SK-N-SH (cell line): ENCODE measurements around the gene LAPTM5. TPM values are rescaled to one million over a fixed set of nuclear protein-coding genes. Genes with fewer than 3 reads are reported as not detected.

ENCODE experiments used
- CTCF ChIA-PET: fragments of 300-600, 350-600 bp; formaldehyde crosslinking; extraction: SDS; loops from one replicate; lab custom pipeline; 2021; lab: Yijun Ruan, JAX
- POLR2A ChIA-PET: fragments of 350-600 bp; sonication (Branson Sonifier 250); formaldehyde crosslinking; extraction: SDS; loops from one replicate; lab custom pipeline; 2020; ENCODE audit warnings: antibody characterized with exemption, inconsistent platforms; lab: Yijun Ruan, JAX
- DNase-seq: peaks from one replicate; pipeline ENCODE4 v3.0.0; 2012
- H2AFZ ChIP-seq: fragments of 200-600 bp; sonication (generic); 2 replicates; pipeline ENCODE4 v1.8.1; 2016; ENCODE audit warnings: antibody characterized with exemption, mild to moderate bottlenecking, low read depth
- H3F3A ChIP-seq: fragments of 200-600 bp; sonication (generic); replicated peaks from 2 replicates; pipeline ENCODE3; 2016; ENCODE audit warnings: antibody characterized with exemption, mild to moderate bottlenecking; ENCODE audit not compliant: insufficient read depth
- H3K27ac ChIP-seq, 2 experiments: fragments of 200-500 bp in 1 of 2; fragments of 200-600 bp in 1 of 2; sonication (Bioruptor generic) in 1 of 2; sonication (generic), shearing (Covaris generic) in 1 of 2; 2 replicates each; pipeline versions ENCODE4 v1.5.1 to v1.6.1; 2014 to 2016; ENCODE audit warnings: low read depth in 2 of 2, inconsistent platforms in 1 of 2, low read length in 1 of 2, mild to moderate bottlenecking in 1 of 2, mixed read lengths in 1 of 2
- H3K27me3 ChIP-seq: fragments of 200-600 bp; sonication (generic), shearing (Covaris generic); 2 replicates; pipeline ENCODE4 v1.6.1; 2016; ENCODE audit warnings: mixed run types; ENCODE audit not compliant: insufficient read depth
- H3K36me3 ChIP-seq, 2 experiments: fragments of 200-500 bp in 1 of 2; fragments of 200-600 bp in 1 of 2; sonication (Bioruptor generic) in 1 of 2; sonication (generic) in 1 of 2; replicated peaks in 1 of 2; 2 replicates each; pipeline versions ENCODE3 to v1.5.1; 2014 to 2016; ENCODE audit warnings: low read length in 1 of 2, mild to moderate bottlenecking in 1 of 2; ENCODE audit not compliant: insufficient read depth in 2 of 2, control insufficient read depth in 1 of 2
- H3K4me1 ChIP-seq, 2 experiments: fragments of 200-500 bp in 1 of 2; fragments of 200-600 bp in 1 of 2; sonication (Bioruptor generic) in 1 of 2; sonication (generic), shearing (Covaris generic) in 1 of 2; 2 replicates each; pipeline versions ENCODE4 v1.5.1 to v1.6.1; 2014 to 2016; ENCODE audit warnings: low read depth in 1 of 2, low read length in 1 of 2, mixed run types in 1 of 2; ENCODE audit not compliant: insufficient read depth in 2 of 2, control insufficient read depth in 1 of 2
- H3K4me2 ChIP-seq: fragments of 200-600 bp; sonication (generic), shearing (Covaris generic); 2 replicates; pipeline ENCODE4 v1.6.1; 2017; ENCODE audit warnings: mixed run types
- H3K4me3 ChIP-seq, 2 experiments: fragments of 200-500 bp in 1 of 2; fragments of 200-600 bp in 1 of 2; sonication (Bioruptor generic) in 1 of 2; sonication (generic), shearing (Covaris generic) in 1 of 2; 2 replicates each; pipeline versions ENCODE4 v1.5.1 to v1.8.1; 2014 to 2016; ENCODE audit warnings: low read depth in 2 of 2, inconsistent platforms in 1 of 2, low read length in 1 of 2, mild to moderate bottlenecking in 1 of 2, mixed read lengths in 1 of 2, moderate library complexity in 1 of 2
- H3K79me2 ChIP-seq: fragments of 200-600 bp; sonication (generic); 2 replicates; pipeline ENCODE4 v1.8.1; 2017; ENCODE audit warnings: mild to moderate bottlenecking; ENCODE audit not compliant: insufficient read depth
- H3K9ac ChIP-seq: fragments of 200-600 bp; sonication (generic); 2 replicates; pipeline ENCODE4 v1.6.1; 2017; ENCODE audit warnings: mixed run types
- H3K9me2 ChIP-seq: fragments of 200-600 bp; sonication (generic); 2 replicates; pipeline ENCODE4 v1.6.1; 2017; ENCODE audit warnings: mixed run types
- H3K9me3 ChIP-seq: fragments of 200-600 bp; sonication (generic); 2 replicates; pipeline ENCODE4 v1.6.1; 2017; ENCODE audit warnings: mixed run types, mild to moderate bottlenecking, moderate library complexity
- H4K20me1 ChIP-seq: fragments of 200-600 bp; sonication (generic); 2 replicates; pipeline ENCODE4 v1.6.1; 2017; ENCODE audit warnings: mild to moderate bottlenecking, mixed run types; ENCODE audit not compliant: insufficient read depth
- ELF1 ChIP-seq: IDR thresholded peaks from 2 replicates; pipeline ENCODE4 v1.4.0; 2012
- FOXJ3 ChIP-seq: sonication (generic); formaldehyde crosslinking; IDR thresholded peaks from 2 replicates; pipeline ENCODE4 v1.5.1; 2020; ENCODE audit warnings: mild to moderate bottlenecking, missing genetic modification reagents
- JUND ChIP-seq: IDR thresholded peaks from 2 replicates; pipeline ENCODE4 v1.4.0; 2012
- NFIC ChIP-seq: IDR thresholded peaks from 2 replicates; pipeline ENCODE4 v1.4.0; 2012; ENCODE audit warnings: borderline replicate concordance
- NRF1 ChIP-seq: IDR thresholded peaks from 2 replicates; pipeline ENCODE4 v1.6.1; 2012; ENCODE audit warnings: low read depth, mild to moderate bottlenecking, low read length
- POLR2AphosphoS5 ChIP-seq: IDR thresholded peaks from 2 replicates; pipeline ENCODE4 v1.6.1; 2012; ENCODE audit warnings: low read depth, low read length
- RAD21 ChIP-seq: IDR thresholded peaks from 2 replicates; pipeline ENCODE4 v1.6.1; 2012; ENCODE audit warnings: mild to moderate bottlenecking, low read length
- TCF12 ChIP-seq: IDR thresholded peaks from 2 replicates; pipeline ENCODE4 v1.4.0; 2012
- USF1 ChIP-seq: IDR thresholded peaks from 2 replicates; pipeline ENCODE4 v1.4.0; 2012; ENCODE audit warnings: low read depth, borderline replicate concordance
- ZBTB33 ChIP-seq: IDR thresholded peaks from 2 replicates; pipeline ENCODE4 v1.4.0; 2012; ENCODE audit warnings: low read depth, borderline replicate concordance
- WGBS: methylation state at CpG from one replicate; pipeline ENCODE4 v1.1.6; 2017; ENCODE audit warnings: low lambda C conversion rate; 5-methylcytosine and 5-hydroxymethylcytosine counted together
- polyA plus RNA-seq, 3 experiments: library from polyadenylated mRNA; depleted of rRNA; stranded (reverse); fragments of >200 nt; gene quantifications; 2 replicates each; pipeline ENCODE4 v1.2.3, GENCODE V29; 2012
- TF ChIP-seq, protein P1 (sequence below): IDR thresholded peaks from 2 replicates; pipeline ENCODE4 v1.6.1; 2012; ENCODE audit warnings: mild to moderate bottlenecking, low read depth, low read length, moderate library complexity
- TF ChIP-seq, protein P2 (sequence below): fragments of 150-350 bp; IDR thresholded peaks from 2 replicates; pipeline ENCODE4 v1.6.1; 2016; ENCODE audit warnings: mild to moderate bottlenecking, low read depth, low read length

The LAPTM5 gene
- polyA plus RNA-seq, 1 of the 3 experiments (the other 2 are of a cell fraction): 1.1 TPM

- Histone ChIP-seq H2AFZ (no peak overlapping the region), H3K9me2 (no peaks in the 10 kb centered on the region), H3K9me3 (no peaks in the 10 kb centered on the region), H3K27me3 (no peaks in the 10 kb centered on the region), H3K4me2 (no peak overlapping the region), H3K36me3 (no peaks in the 10 kb centered on the region), H3K9ac (no peak overlapping the region), H3K79me2 (no peaks in the 10 kb centered on the region), H3F3A (no peaks in the 10 kb centered on the region), H3K4me3 (no peak overlapping the region), H4K20me1 (no peaks in the 10 kb centered on the region), H3K27ac (no peak overlapping the region), H3K4me1 (peaks cover 6 to 27% of the 10 kb centered on the region in 2 experiments; a peak in 2 of 4 replicates)
- TF ChIP-seq ELF1 (no peak), TCF12 (no peak), JUND (no peak), NFIC (no peak), FOXJ3 (CRISPR knock-in tag) (no peak), RAD21 (no peak), POLR2AphosphoS5 (no peak)
- TF ChIP-seq, protein P1, sequence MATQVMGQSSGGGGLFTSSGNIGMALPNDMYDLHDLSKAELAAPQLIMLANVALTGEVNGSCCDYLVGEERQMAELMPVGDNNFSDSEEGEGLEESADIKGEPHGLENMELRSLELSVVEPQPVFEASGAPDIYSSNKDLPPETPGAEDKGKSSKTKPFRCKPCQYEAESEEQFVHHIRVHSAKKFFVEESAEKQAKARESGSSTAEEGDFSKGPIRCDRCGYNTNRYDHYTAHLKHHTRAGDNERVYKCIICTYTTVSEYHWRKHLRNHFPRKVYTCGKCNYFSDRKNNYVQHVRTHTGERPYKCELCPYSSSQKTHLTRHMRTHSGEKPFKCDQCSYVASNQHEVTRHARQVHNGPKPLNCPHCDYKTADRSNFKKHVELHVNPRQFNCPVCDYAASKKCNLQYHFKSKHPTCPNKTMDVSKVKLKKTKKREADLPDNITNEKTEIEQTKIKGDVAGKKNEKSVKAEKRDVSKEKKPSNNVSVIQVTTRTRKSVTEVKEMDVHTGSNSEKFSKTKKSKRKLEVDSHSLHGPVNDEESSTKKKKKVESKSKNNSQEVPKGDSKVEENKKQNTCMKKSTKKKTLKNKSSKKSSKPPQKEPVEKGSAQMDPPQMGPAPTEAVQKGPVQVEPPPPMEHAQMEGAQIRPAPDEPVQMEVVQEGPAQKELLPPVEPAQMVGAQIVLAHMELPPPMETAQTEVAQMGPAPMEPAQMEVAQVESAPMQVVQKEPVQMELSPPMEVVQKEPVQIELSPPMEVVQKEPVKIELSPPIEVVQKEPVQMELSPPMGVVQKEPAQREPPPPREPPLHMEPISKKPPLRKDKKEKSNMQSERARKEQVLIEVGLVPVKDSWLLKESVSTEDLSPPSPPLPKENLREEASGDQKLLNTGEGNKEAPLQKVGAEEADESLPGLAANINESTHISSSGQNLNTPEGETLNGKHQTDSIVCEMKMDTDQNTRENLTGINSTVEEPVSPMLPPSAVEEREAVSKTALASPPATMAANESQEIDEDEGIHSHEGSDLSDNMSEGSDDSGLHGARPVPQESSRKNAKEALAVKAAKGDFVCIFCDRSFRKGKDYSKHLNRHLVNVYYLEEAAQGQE: no peak
- TF ChIP-seq, protein P2, sequence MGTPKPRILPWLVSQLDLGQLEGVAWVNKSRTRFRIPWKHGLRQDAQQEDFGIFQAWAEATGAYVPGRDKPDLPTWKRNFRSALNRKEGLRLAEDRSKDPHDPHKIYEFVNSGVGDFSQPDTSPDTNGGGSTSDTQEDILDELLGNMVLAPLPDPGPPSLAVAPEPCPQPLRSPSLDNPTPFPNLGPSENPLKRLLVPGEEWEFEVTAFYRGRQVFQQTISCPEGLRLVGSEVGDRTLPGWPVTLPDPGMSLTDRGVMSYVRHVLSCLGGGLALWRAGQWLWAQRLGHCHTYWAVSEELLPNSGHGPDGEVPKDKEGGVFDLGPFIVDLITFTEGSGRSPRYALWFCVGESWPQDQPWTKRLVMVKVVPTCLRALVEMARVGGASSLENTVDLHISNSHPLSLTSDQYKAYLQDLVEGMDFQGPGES: no peak
- 51% methylated on average over 1 of the region's 1 CpG for WGBS
- no peak for DNase-seq
- POLR2A ChIA-PET: no interaction called here
- CTCF ChIA-PET: interaction anchor here (2.3 kb wide), 1 partner anchor 8 kb away, joined by 9 read pairs; no protein-coding TSS in a partner anchor
Observed at GRCh38 chr1:30699762-30700161, 57.8 kb downstream of the LAPTM5 start.

DNA sequence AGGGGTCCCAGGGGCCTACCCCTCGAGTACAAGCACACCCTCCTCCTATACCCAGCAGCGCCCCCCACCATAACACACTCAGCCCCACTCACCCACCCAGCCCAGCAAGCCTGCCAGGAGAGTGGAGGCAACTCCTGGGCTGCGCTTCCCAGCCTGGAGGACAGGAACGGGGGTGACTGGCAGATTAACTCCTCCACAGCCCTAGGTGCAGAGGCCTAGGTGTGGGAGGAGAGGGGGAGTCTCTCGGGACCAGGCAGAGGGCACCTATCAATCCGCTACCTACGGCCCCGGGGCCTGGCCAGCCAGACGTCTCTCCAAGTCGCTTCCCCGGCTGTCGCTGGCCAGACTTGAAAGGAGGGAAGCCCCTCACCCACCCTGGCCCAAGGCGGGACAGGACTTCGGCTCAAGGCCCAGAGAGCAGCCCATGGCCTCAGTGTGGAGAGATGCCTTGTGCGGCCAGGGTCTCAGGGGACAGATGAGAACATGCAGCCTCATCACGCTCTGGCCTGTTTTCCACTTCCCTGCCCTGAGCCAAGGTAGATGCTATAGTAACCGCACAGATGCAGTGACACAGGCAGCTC, 59.1 kb downstream of the LAPTM5 start:
- Histone ChIP-seq H3K36me3 (no peaks in the 10 kb centered on the region), H3K4me3 (no peak overlapping the region), H3K79me2 (no peaks in the 10 kb centered on the region), H3K27ac (no peak overlapping the region), H2AFZ (no peak overlapping the region), H3K9me2 (no peaks in the 10 kb centered on the region), H3K9me3 (no peaks in the 10 kb centered on the region), H4K20me1 (no peaks in the 10 kb centered on the region), H3K27me3 (no peaks in the 10 kb centered on the region), H3F3A (no peaks in the 10 kb centered on the region), H3K4me1 (peaks cover 6 to 29% of the 10 kb centered on the region in 2 experiments; a peak in 2 of 4 replicates), H3K4me2 (no peak overlapping the region), H3K9ac (no peak overlapping the region)
- WGBS: 60% methylated on average over 7 of the region's 17 CpGs
- POLR2A ChIA-PET: no interaction called here
- CTCF ChIA-PET: interaction anchor here (0.9 to 2.3 kb wide), 8 partner anchors 9 to 612 kb away, joined by 3 to 9 read pairs (median 3); no protein-coding TSS in a partner anchor
- DNase-seq: no peak
- TF ChIP-seq, protein P1: no peak
- TF ChIP-seq USF1: no peak
- no peak for TF ChIP-seq ZBTB33
- TF ChIP-seq TCF12: no peak
- no peak for TF ChIP-seq NRF1
- TF ChIP-seq, protein P2: no peak
